ENCODE results near the gene VSIG10L2. TPM values are rescaled to one million over a fixed set of nuclear protein-coding genes. Genes with fewer than 3 reads are reported as not detected.

VSIG10L2 gene
- total RNA-seq, 2 donors from 2014 or later: not detected

DNA sequence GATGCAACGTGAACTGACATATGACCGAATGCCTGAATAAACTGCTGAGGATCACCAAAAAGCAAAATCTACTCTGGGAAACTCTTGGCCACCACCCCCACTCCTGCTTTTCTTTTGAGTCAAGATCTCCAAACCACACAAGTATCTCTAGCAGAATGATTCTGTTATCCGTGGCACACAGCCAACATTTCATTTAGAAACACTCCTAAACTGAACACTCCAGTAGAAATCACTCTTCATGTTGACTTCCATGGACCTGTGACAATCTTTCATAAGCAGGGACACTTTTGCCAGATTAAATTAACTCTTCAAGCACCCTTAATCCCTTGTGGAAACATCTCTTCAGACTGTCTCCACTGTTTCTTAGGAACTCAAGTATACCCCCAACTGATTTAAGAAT, 44.4 kb downstream of the VSIG10L2 start:
- no peaks in the 10 kb centered on the region for H3K27me3 Mint-ChIP-seq (ENCODE audit: insufficient read depth)
- TF ChIP-seq, protein P1, sequence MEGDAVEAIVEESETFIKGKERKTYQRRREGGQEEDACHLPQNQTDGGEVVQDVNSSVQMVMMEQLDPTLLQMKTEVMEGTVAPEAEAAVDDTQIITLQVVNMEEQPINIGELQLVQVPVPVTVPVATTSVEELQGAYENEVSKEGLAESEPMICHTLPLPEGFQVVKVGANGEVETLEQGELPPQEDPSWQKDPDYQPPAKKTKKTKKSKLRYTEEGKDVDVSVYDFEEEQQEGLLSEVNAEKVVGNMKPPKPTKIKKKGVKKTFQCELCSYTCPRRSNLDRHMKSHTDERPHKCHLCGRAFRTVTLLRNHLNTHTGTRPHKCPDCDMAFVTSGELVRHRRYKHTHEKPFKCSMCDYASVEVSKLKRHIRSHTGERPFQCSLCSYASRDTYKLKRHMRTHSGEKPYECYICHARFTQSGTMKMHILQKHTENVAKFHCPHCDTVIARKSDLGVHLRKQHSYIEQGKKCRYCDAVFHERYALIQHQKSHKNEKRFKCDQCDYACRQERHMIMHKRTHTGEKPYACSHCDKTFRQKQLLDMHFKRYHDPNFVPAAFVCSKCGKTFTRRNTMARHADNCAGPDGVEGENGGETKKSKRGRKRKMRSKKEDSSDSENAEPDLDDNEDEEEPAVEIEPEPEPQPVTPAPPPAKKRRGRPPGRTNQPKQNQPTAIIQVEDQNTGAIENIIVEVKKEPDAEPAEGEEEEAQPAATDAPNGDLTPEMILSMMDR (conservative IDR thresholded peaks at IDR 0.05): no peak
- WGBS, 2 experiments (ENCODE audit: insufficient coverage in 1 of 2, insufficient read length in 1 of 2): 92 to 95% methylated on average over 3 of the region's 3 CpGs

DNA sequence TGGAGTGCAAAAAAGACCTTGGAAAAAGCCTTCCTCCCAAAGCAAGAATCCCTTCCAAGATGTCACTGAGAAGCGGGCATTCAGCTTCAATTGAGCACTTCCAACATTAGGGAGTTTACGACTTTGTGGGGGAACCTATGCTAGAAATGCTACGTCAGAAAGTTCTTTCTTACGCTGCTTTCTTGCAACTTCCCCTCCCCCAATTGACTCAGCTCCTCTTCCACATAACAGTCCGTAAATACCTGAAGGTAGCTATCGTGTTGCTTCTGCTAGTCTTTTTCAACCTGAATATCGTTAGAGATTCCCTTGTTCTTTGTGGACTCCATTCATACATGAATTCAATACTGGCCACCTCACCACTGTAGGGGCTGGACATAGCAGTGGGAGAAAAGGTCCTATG, 47.0 kb downstream of the VSIG10L2 start:
- 92 to 97% methylated on average over 4 to 7 of the region's 7 CpGs for WGBS, 2 experiments (ENCODE audit: insufficient coverage in 1 of 2, insufficient read length in 1 of 2)

More for the DNA sequence above, 44.4 kb downstream of the VSIG10L2 start:
- no peaks in the 10 kb centered on the region for H3K4me1 ChIP-seq (ENCODE audit: control insufficient read depth, insufficient read depth, low read length)
- Mint-ChIP-seq H3K9me3 (no peaks in the 10 kb centered on the region), H3K4me3 (no peak overlapping the region), H3K4me1 (peaks cover 10% of the 10 kb centered on the region), H3K36me3 (ENCODE audit: low read depth) (peaks cover 9% of the 10 kb centered on the region), H3K27ac (peak overlapping the region; percentile 50)
- H3K9me3 ChIP-seq (ENCODE audit: control insufficient read depth, low read length): no peaks in the 10 kb centered on the region
- no peak for DNase-seq
- no peak overlapping the region for H3K4me3 ChIP-seq (ENCODE audit: low read length)
- no peak overlapping the region for H3K9ac ChIP-seq (ENCODE audit: extremely low read depth, low read length, poor library complexity, severe bottlenecking)
- H3K27me3 ChIP-seq (ENCODE audit: control insufficient read depth, insufficient read depth, low read length, poor library complexity, severe bottlenecking): no peaks in the 10 kb centered on the region
- no peaks in the 10 kb centered on the region for H3K36me3 ChIP-seq (ENCODE audit: control insufficient read depth, insufficient read depth, low read length)
- no peak overlapping the region for H3K27ac ChIP-seq (ENCODE audit: low read depth, low read length)

DNA sequence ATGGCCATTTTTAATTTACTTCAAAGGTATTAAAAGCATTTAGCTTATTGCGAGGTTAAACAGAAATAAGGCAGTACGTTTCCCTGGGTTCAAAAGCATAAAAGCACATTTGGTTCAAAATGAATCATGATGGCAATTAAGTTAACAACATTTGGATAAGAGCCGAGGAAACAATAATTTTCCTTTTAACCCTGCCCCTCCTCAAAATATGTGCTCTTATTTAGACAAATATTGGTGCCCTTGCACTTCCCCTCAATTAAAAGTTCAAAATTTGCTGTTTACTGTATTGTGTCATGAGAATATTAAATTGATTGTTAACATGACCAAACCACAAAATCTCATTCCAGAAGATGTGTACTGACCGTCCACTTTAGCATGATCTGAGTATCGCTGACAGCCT, 48.7 kb downstream of the VSIG10L2 start:
- no peak for DNase-seq
- no peaks in the 10 kb centered on the region for H3K9me3 Mint-ChIP-seq

More for the DNA sequence above, 47.0 kb downstream of the VSIG10L2 start:
- Mint-ChIP-seq H3K27ac (no peak overlapping the region), H3K4me1 (peaks cover 10% of the 10 kb centered on the region), H3K4me3 (no peak overlapping the region), H3K36me3 (ENCODE audit: low read depth) (peaks cover 13% of the 10 kb centered on the region), H3K9me3 (no peaks in the 10 kb centered on the region), H3K27me3 (ENCODE audit: insufficient read depth) (no peaks in the 10 kb centered on the region)
- Histone ChIP-seq H3K27ac (ENCODE audit: low read depth, low read length) (no peak overlapping the region), H3K36me3 (ENCODE audit: control insufficient read depth, insufficient read depth, low read length) (no peaks in the 10 kb centered on the region), H3K9me3 (ENCODE audit: control insufficient read depth, low read length) (no peaks in the 10 kb centered on the region), H3K4me1 (ENCODE audit: control insufficient read depth, insufficient read depth, low read length) (no peaks in the 10 kb centered on the region), H3K9ac (ENCODE audit: extremely low read depth, low read length, poor library complexity, severe bottlenecking) (no peak overlapping the region), H3K4me3 (ENCODE audit: low read length) (no peak overlapping the region), H3K27me3 (ENCODE audit: control insufficient read depth, insufficient read depth, low read length, poor library complexity, severe bottlenecking) (no peaks in the 10 kb centered on the region)
- TF ChIP-seq, protein P1 (conservative IDR thresholded peaks at IDR 0.05): no peak
- no peak for DNase-seq

More for the DNA sequence above, 48.7 kb downstream of the VSIG10L2 start:
- Mint-ChIP-seq H3K27me3 (ENCODE audit: insufficient read depth) (no peaks in the 10 kb centered on the region), H3K27ac (no peak overlapping the region), H3K4me3 (no peak overlapping the region), H3K36me3 (ENCODE audit: low read depth) (peaks cover 24% of the 10 kb centered on the region), H3K4me1 (peaks cover 10% of the 10 kb centered on the region)
- Histone ChIP-seq H3K4me1 (ENCODE audit: control insufficient read depth, insufficient read depth, low read length) (no peaks in the 10 kb centered on the region), H3K4me3 (ENCODE audit: low read length) (no peak overlapping the region), H3K27ac (ENCODE audit: low read depth, low read length) (no peak overlapping the region), H3K27me3 (ENCODE audit: control insufficient read depth, insufficient read depth, low read length, poor library complexity, severe bottlenecking) (no peaks in the 10 kb centered on the region), H3K9ac (ENCODE audit: extremely low read depth, low read length, poor library complexity, severe bottlenecking) (no peak overlapping the region), H3K9me3 (ENCODE audit: control insufficient read depth, low read length) (no peaks in the 10 kb centered on the region), H3K36me3 (ENCODE audit: control insufficient read depth, insufficient read depth, low read length) (no peaks in the 10 kb centered on the region)
- TF ChIP-seq, protein P1 (conservative IDR thresholded peaks at IDR 0.05): no peak
- WGBS, 2 experiments (ENCODE audit: insufficient coverage in 1 of 2, insufficient read length in 1 of 2): 94 to 100% methylated on average over 4 to 5 of the region's 5 CpGs

All from endodermal cell (in vitro differentiated cells).